H9 (cell line): ENCODE results near the gene C18orf63. TPM values are rescaled to one million over a fixed set of nuclear protein-coding genes. Genes with fewer than 3 reads are reported as not detected.
A peak's percentile ranks its signal among the peaks of the same experiment; 100 is the strongest.

Experiments
- DNase-seq: peaks from one replicate; pipeline ENCODE4 v3.0.0-alpha.2; 2017
- H2AFZ ChIP-seq: one replicate; pipeline ENCODE4 v1.6.1; 2013; ENCODE audit warnings: mild to moderate bottlenecking, low read length, control low read depth, moderate library complexity
- H2AK5ac ChIP-seq: 2 replicates; pipeline ENCODE4 v1.6.1; 2013; ENCODE audit warnings: low read length, control low read depth, mixed read lengths; ENCODE audit not compliant: insufficient read length
- H2BK120ac ChIP-seq: one replicate; pipeline ENCODE4 v1.6.1; 2013; ENCODE audit warnings: low read depth, mild to moderate bottlenecking, low read length, control low read depth, inconsistent platforms; ENCODE audit not compliant: poor library complexity, severe bottlenecking
- H2BK12ac ChIP-seq: 2 replicates; pipeline ENCODE4 v1.6.1; 2013; ENCODE audit warnings: low read length, control low read depth, mixed read lengths, low read depth; ENCODE audit not compliant: insufficient read length
- H2BK15ac ChIP-seq: 2 replicates; pipeline ENCODE4 v1.6.1; 2013; ENCODE audit warnings: low read depth, low read length, control low read depth
- H2BK20ac ChIP-seq: one replicate; pipeline ENCODE4 v1.6.1; 2013; ENCODE audit warnings: low read depth, mild to moderate bottlenecking, low read length, control low read depth, inconsistent platforms; ENCODE audit not compliant: poor library complexity, severe bottlenecking
- H2BK5ac ChIP-seq: 2 replicates; pipeline ENCODE4 v1.6.1; 2013; ENCODE audit warnings: low read length, control low read depth, mixed read lengths; ENCODE audit not compliant: insufficient read length
- H3K14ac ChIP-seq: 2 replicates; pipeline ENCODE4 v1.6.1; 2013; ENCODE audit warnings: low read length, control low read depth; ENCODE audit not compliant: insufficient read depth
- H3K18ac ChIP-seq: 2 replicates; pipeline ENCODE4 v1.6.1; 2013; ENCODE audit warnings: low read depth, mild to moderate bottlenecking, mixed read lengths, low read length, control low read depth; ENCODE audit not compliant: insufficient read length
- H3K23ac ChIP-seq: 2 replicates; pipeline ENCODE4 v1.6.1; 2013; ENCODE audit warnings: low read length, control low read depth, mixed read lengths, low read depth; ENCODE audit not compliant: insufficient read length
- H3K23me2 ChIP-seq: 2 replicates; pipeline ENCODE4 v1.6.1; 2013; ENCODE audit warnings: low read depth, mild to moderate bottlenecking, mixed read lengths, low read length, control low read depth; ENCODE audit not compliant: insufficient read length, poor library complexity, severe bottlenecking
- H3K27ac ChIP-seq: 2 replicates; pipeline ENCODE4 v1.5.1; 2013; ENCODE audit warnings: low read length, control low read depth, mixed read lengths, low read depth; ENCODE audit not compliant: insufficient read length
- H3K27me3 ChIP-seq: 2 replicates; pipeline ENCODE4 v1.6.1; 2013; ENCODE audit warnings: low read length, control low read depth, inconsistent platforms; ENCODE audit not compliant: insufficient read depth
- H3K4ac ChIP-seq: 2 replicates; pipeline ENCODE4 v1.6.1; 2013; ENCODE audit warnings: low read depth, mild to moderate bottlenecking, control low read depth, inconsistent platforms, low read length, moderate library complexity
- H3K4me1 ChIP-seq: 2 replicates; pipeline ENCODE4 v1.6.1; 2013; ENCODE audit warnings: low read length, control low read depth, inconsistent platforms; ENCODE audit not compliant: insufficient read depth
- H3K4me2 ChIP-seq: 2 replicates; pipeline ENCODE4 v1.6.1; 2013; ENCODE audit warnings: low read length, control low read depth, mixed read lengths; ENCODE audit not compliant: insufficient read length, insufficient read depth
- H3K56ac ChIP-seq: 2 replicates; pipeline ENCODE4 v1.6.1; 2013; ENCODE audit warnings: low read depth, mild to moderate bottlenecking, mixed read lengths, low read length, control low read depth; ENCODE audit not compliant: insufficient read length
- H3K79me1 ChIP-seq: 2 replicates; pipeline ENCODE4 v1.6.1; 2013; ENCODE audit warnings: low read depth, mild to moderate bottlenecking, moderate library complexity, low read length, control low read depth, inconsistent platforms; ENCODE audit not compliant: insufficient read depth, poor library complexity, severe bottlenecking
- H3K79me2 ChIP-seq: 2 replicates; pipeline ENCODE4 v1.6.1; 2013; ENCODE audit warnings: low read length, control low read depth, inconsistent platforms; ENCODE audit not compliant: insufficient read depth
- H3K9ac ChIP-seq: 2 replicates; pipeline ENCODE4 v1.6.1; 2013; ENCODE audit warnings: low read length, control low read depth, mixed read lengths; ENCODE audit not compliant: insufficient read length; ENCODE audit errors: extremely low read depth
- H3K9me3 ChIP-seq: one replicate; pipeline ENCODE4 v1.6.1; 2013; ENCODE audit warnings: low read depth, low read length, inconsistent platforms; ENCODE audit not compliant: control insufficient read depth
- H3T11ph ChIP-seq: one replicate; pipeline ENCODE4 v1.6.1; 2013; ENCODE audit warnings: mild to moderate bottlenecking, low read length, control low read depth, inconsistent platforms
- H4K20me1 ChIP-seq: one replicate; pipeline ENCODE4 v1.6.1; 2013; ENCODE audit not compliant: control insufficient read depth, insufficient read length, insufficient read depth
- H4K5ac ChIP-seq: 2 replicates; pipeline ENCODE4 v1.6.1; 2013; ENCODE audit warnings: low read depth, mild to moderate bottlenecking, mixed read lengths, low read length, control low read depth; ENCODE audit not compliant: insufficient read length
- H4K8ac ChIP-seq: replicated peaks from 2 replicates; pipeline ENCODE4 v1.6.1; 2013; ENCODE audit warnings: low read length, control low read depth, mixed read lengths, low read depth; ENCODE audit not compliant: insufficient read length
- H4K91ac ChIP-seq: 2 replicates; pipeline ENCODE4 v1.6.1; 2013; ENCODE audit warnings: low read depth, mild to moderate bottlenecking, moderate library complexity, mixed read lengths, low read length, control low read depth; ENCODE audit not compliant: insufficient read length
- H3K27ac Mint-ChIP-seq, 3 experiments: 2 replicates in 2 of 3; 3 replicates in 1 of 3; pipeline ENCODE4 v1.8.0; 2020 to 2021; ENCODE audit warnings: mixed read lengths in 3 of 3, mild to moderate bottlenecking in 1 of 3, moderate library complexity in 1 of 3
- H3K27me3 Mint-ChIP-seq: 2 replicates; pipeline ENCODE4 v1.8.0; 2021; ENCODE audit warnings: low read depth, mild to moderate bottlenecking, moderate library complexity, mixed read lengths
- H3K36me3 Mint-ChIP-seq, 3 experiments: 2 replicates in 2 of 3; 3 replicates in 1 of 3; pipeline ENCODE4 v1.8.0; 2020 to 2021; ENCODE audit warnings: low read depth in 3 of 3, mixed read lengths in 3 of 3; ENCODE audit not compliant: insufficient read depth in 1 of 3
- H3K4me1 Mint-ChIP-seq, 2 experiments: 2 replicates each; pipeline ENCODE4 v1.8.0; 2020; ENCODE audit warnings: mixed read lengths in 2 of 2
- H3K4me3 Mint-ChIP-seq, 2 experiments: 2 replicates in 1 of 2; 3 replicates in 1 of 2; pipeline ENCODE4 v1.8.0; 2020 to 2021; ENCODE audit warnings: mild to moderate bottlenecking in 2 of 2, mixed read lengths in 2 of 2, moderate library complexity in 1 of 2
- H3K9me3 Mint-ChIP-seq, 2 experiments: 2 replicates in 1 of 2; 3 replicates in 1 of 2; pipeline ENCODE4 v1.8.0; 2020; ENCODE audit warnings: mild to moderate bottlenecking in 2 of 2, mixed read lengths in 2 of 2, moderate library complexity in 1 of 2
- total RNA-seq: library from RNA; stranded (reverse); gene quantifications from 2 replicates; pipeline ENCODE4 v1.2.1, GENCODE V29; 2021
- TF ChIP-seq, protein P1 (sequence below): fragments of 200-600 bp; sonication (generic); conservative IDR thresholded peaks from 3 replicates; pipeline ENCODE4 v1.8.0; 2021; ENCODE audit warnings: antibody characterized with exemption, mild to moderate bottlenecking

Gene C18orf63
- total RNA-seq, 1 experiment from 2014 or later, result not detected

DNA sequence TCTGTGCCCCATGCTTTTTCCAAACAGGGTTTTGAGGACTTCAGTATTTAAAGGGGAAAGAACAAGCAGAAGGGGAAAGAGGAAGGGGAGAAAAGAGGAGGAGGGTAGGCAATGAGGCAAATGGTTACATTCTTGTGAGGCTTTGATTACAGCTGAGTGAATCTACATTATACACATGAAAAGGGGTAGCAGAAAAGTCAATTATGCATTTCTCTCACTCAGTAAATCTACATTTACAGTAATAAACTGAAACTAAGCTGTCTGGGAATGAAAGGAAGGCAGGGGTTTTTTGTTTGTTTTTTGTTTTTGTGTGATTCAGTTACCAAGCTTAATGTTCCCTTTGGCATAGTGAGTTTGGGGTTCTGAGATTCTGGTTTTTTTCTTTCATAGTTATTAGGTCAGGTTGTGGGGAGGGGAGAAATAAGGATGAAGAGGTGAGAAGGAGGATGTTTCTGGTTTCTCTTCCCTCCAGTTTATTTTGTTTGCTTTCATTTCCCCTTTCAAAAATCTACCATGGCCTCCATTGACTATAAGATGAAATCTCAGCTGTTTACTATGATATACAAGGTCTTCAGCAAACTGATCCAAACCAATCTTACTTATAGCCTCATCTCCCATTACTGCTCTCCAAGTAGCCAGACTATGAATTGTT is 18.7 kb downstream of the C18orf63 start:
- Histone ChIP-seq H4K8ac (no peak overlapping the region), H4K20me1 (no peaks in the 10 kb centered on the region), H3K4me2 (no peak overlapping the region), H3K79me1 (no peaks in the 10 kb centered on the region), H2BK120ac (no peak overlapping the region), H3K14ac (no peak overlapping the region), H4K91ac (no peak overlapping the region), H3K23ac (no peak overlapping the region), H2BK15ac (no peak overlapping the region), H3K4ac (no peak overlapping the region), H3K9me3 (no peaks in the 10 kb centered on the region), H2BK20ac (no peak overlapping the region), H3K56ac (no peak overlapping the region), H3T11ph (no peak overlapping the region), H3K23me2 (no peaks in the 10 kb centered on the region), H4K5ac (no peak overlapping the region), H2AFZ (no peak overlapping the region), H2AK5ac (no peak overlapping the region), H3K4me1 (no peaks in the 10 kb centered on the region), H2BK12ac (no peak overlapping the region), H3K27ac (no peak overlapping the region), H3K79me2 (no peaks in the 10 kb centered on the region), H3K27me3 (no peaks in the 10 kb centered on the region), H3K18ac (no peak overlapping the region), H3K9ac (no peak overlapping the region), H2BK5ac (no peak overlapping the region)
- H3K9me3 Mint-ChIP-seq, result peaks cover 0 to 2% of the 10 kb centered on the region in 2 experiments; a peak in 2 of 5 replicates
- 0 out of 7 replicates have a peak overlapping the region, but pooled peaks of 1 of the 3 experiments have one; percentile 7 for H3K27ac Mint-ChIP-seq
- peaks cover 11 to 14% of the 10 kb centered on the region in 2 experiments for H3K4me1 Mint-ChIP-seq
- no peaks in the 10 kb centered on the region for H3K36me3 Mint-ChIP-seq
- DNase-seq, result no peak
- no peak overlapping the region for H3K4me3 Mint-ChIP-seq
- H3K27me3 Mint-ChIP-seq, result no peaks in the 10 kb centered on the region
- TF ChIP-seq, protein P1, sequence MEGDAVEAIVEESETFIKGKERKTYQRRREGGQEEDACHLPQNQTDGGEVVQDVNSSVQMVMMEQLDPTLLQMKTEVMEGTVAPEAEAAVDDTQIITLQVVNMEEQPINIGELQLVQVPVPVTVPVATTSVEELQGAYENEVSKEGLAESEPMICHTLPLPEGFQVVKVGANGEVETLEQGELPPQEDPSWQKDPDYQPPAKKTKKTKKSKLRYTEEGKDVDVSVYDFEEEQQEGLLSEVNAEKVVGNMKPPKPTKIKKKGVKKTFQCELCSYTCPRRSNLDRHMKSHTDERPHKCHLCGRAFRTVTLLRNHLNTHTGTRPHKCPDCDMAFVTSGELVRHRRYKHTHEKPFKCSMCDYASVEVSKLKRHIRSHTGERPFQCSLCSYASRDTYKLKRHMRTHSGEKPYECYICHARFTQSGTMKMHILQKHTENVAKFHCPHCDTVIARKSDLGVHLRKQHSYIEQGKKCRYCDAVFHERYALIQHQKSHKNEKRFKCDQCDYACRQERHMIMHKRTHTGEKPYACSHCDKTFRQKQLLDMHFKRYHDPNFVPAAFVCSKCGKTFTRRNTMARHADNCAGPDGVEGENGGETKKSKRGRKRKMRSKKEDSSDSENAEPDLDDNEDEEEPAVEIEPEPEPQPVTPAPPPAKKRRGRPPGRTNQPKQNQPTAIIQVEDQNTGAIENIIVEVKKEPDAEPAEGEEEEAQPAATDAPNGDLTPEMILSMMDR, result no peak
